ENCODE results near the gene BAHCC1. TPM values are rescaled to one million over a fixed set of nuclear protein-coding genes. Genes with fewer than 3 reads are reported as not detected.

Gene BAHCC1
- total and polyA plus RNA-seq, 10 of the 15 experiments (the other 5 are each of a cell fraction or from before 2014, with no cell fraction given) = 0.03 to 0.14 (median 0.11) TPM; not detected in 6

GRCh38 chr17:81512562-81513371 is 117.5 kb downstream of the BAHCC1 start, which contains the start of gene ACTG1 (continued):
- 0 out of 2 replicates have a peak, but pooled peaks have one; percentile 36 for TF ChIP-seq ZNF592 (IDR thresholded peaks at IDR 0.05)
- TF ChIP-seq CHD1 (IDR thresholded peaks at IDR 0.05; ENCODE audit: low read depth, low read length) = no peak
- peak; percentile 98 for TF ChIP-seq GATAD2B (conservative IDR thresholded peaks at IDR 0.05; ENCODE audit: low read depth)
- TF ChIP-seq E2F8 (IDR thresholded peaks at IDR 0.05; ENCODE audit: low read depth, partially characterized antibody) = no peak
- TF ChIP-seq RB1 (IDR thresholded peaks at IDR 0.05; ENCODE audit: borderline replicate concordance) = no peak
- no peak for TF ChIP-seq ZBTB4 (CRISPR knock-in tag; IDR thresholded peaks at IDR 0.05)
- TF ChIP-seq ZNF24 (IDR thresholded peaks at IDR 0.05) = no peak
- no peak for TF ChIP-seq REST (IDR thresholded peaks at IDR 0.05; ENCODE audit: low read depth, low read length)
- peak; percentile 97 for TF ChIP-seq POU2F2 (IDR thresholded peaks at IDR 0.05; ENCODE audit: borderline replicate concordance, low read depth, low read length)
- TF ChIP-seq RAD21 (IDR thresholded peaks at IDR 0.05; ENCODE audit: insufficient read depth, low read depth, low read length) = no peak
- TF ChIP-seq ZNF384 (IDR thresholded peaks at IDR 0.05; ENCODE audit: borderline replicate concordance, low read depth, low read length) = no peak
- peak; percentile 89 for TF ChIP-seq POLR2A (IDR thresholded peaks at IDR 0.05; ENCODE audit: low read depth, low read length)
- TF ChIP-seq TAF1 (IDR thresholded peaks at IDR 0.05; ENCODE audit: borderline replicate concordance, low read depth, low read length) = peak; percentile 97
- peak; percentile 85 for TF ChIP-seq HDAC6 (IDR thresholded peaks at IDR 0.05; ENCODE audit: unreplicated experiment)
- no peak for TF ChIP-seq HDGF (IDR thresholded peaks at IDR 0.05)
